BE2C (cell line): ENCODE results near the gene PRM3.
A peak's percentile ranks its signal among the peaks of the same experiment; 100 is the strongest.

ENCODE experiments used
- DNase-seq: peaks from one replicate; pipeline ENCODE4 v3.0.0-alpha.2; 2020
- H3K27me3 ChIP-seq: fragments of 250-450 bp; sonication (Bioruptor Pico); 2 replicates; pipeline ENCODE4 v1.5.1; 2020; ENCODE audit warnings: mild to moderate bottlenecking
- H3K36me3 ChIP-seq: fragments of 250-450 bp; sonication (Bioruptor Pico); 2 replicates; pipeline ENCODE4 v1.5.1; 2020; ENCODE audit warnings: mild to moderate bottlenecking
- H3K4me1 ChIP-seq: fragments of 250-450 bp; sonication (Bioruptor Pico); 2 replicates; pipeline ENCODE4 v1.5.1; 2020
- H3K4me3 ChIP-seq: 2 replicates; pipeline ENCODE4 v1.5.1; 2011; ENCODE audit warnings: low read depth, low read length
- H3K9me3 ChIP-seq: fragments of 250-450 bp; sonication (Bioruptor Pico); 2 replicates; pipeline ENCODE4 v1.5.1; 2020
- TF ChIP-seq, protein P1 (sequence below): IDR thresholded peaks from 2 replicates; pipeline ENCODE4 v1.5.1; 2012; ENCODE audit warnings: mild to moderate bottlenecking, low read depth, low read length

Gene PRM3

GRCh38 chr16:11310997-11311561, 37.6 kb upstream of the PRM3 start:
- H3K4me3 ChIP-seq: no peak overlapping the region
- H3K36me3 ChIP-seq: no peaks in the 10 kb centered on the region
- DNase-seq: no peak
- H3K27me3 ChIP-seq: no peaks in the 10 kb centered on the region
- no peaks in the 10 kb centered on the region for H3K4me1 ChIP-seq
- no peaks in the 10 kb centered on the region; the same call in 1 of the 2 replicates for H3K9me3 ChIP-seq
- TF ChIP-seq, protein P1, sequence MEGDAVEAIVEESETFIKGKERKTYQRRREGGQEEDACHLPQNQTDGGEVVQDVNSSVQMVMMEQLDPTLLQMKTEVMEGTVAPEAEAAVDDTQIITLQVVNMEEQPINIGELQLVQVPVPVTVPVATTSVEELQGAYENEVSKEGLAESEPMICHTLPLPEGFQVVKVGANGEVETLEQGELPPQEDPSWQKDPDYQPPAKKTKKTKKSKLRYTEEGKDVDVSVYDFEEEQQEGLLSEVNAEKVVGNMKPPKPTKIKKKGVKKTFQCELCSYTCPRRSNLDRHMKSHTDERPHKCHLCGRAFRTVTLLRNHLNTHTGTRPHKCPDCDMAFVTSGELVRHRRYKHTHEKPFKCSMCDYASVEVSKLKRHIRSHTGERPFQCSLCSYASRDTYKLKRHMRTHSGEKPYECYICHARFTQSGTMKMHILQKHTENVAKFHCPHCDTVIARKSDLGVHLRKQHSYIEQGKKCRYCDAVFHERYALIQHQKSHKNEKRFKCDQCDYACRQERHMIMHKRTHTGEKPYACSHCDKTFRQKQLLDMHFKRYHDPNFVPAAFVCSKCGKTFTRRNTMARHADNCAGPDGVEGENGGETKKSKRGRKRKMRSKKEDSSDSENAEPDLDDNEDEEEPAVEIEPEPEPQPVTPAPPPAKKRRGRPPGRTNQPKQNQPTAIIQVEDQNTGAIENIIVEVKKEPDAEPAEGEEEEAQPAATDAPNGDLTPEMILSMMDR: no peak

DNA sequence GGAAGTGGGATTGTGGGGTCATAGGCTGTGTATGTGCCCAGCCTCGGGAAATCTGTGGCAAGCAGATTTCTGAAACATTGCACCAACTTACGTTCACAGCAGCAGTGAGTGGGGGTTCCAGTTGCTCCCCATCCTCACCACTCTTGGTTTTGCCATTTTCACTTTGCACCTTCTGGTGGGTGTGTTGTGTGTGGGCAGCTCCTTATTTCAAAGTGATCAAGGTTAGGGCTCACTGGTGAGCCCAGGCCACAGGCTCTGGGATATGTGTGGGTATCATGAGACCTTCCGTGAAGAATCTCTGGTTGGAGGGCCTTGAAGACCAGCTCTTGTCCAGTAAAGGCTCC, 37.2 kb upstream of the PRM3 start:
- DNase-seq: no peak
- Histone ChIP-seq H3K9me3 (no peaks in the 10 kb centered on the region; the same call in 1 of the 2 replicates), H3K4me1 (no peaks in the 10 kb centered on the region), H3K4me3 (no peak overlapping the region), H3K36me3 (no peaks in the 10 kb centered on the region), H3K27me3 (no peaks in the 10 kb centered on the region)
- TF ChIP-seq, protein P1: no peak

GRCh38 chr16:11309895-11310633, 36.6 kb upstream of the PRM3 start:
- peak; percentile 65 for DNase-seq
- Histone ChIP-seq H3K36me3 (no peaks in the 10 kb centered on the region), H3K4me3 (no peak overlapping the region), H3K9me3 (no peaks in the 10 kb centered on the region; the same call in 1 of the 2 replicates), H3K4me1 (no peaks in the 10 kb centered on the region), H3K27me3 (no peaks in the 10 kb centered on the region)
- TF ChIP-seq, protein P1: no peak

- peak; percentile 55 for DNase-seq
- Histone ChIP-seq H3K27me3 (no peaks in the 10 kb centered on the region), H3K4me3 (no peak overlapping the region), H3K9me3 (no peaks in the 10 kb centered on the region; the same call in 1 of the 2 replicates), H3K4me1 (0 out of 2 replicates have a peak, but pooled peaks cover 1% of the 10 kb centered on the region), H3K36me3 (no peaks in the 10 kb centered on the region)
- TF ChIP-seq, protein P1: no peak
These were observed 35.3 kb upstream of the PRM3 start for GRCh38 chr16:11308493-11309283.

DNA sequence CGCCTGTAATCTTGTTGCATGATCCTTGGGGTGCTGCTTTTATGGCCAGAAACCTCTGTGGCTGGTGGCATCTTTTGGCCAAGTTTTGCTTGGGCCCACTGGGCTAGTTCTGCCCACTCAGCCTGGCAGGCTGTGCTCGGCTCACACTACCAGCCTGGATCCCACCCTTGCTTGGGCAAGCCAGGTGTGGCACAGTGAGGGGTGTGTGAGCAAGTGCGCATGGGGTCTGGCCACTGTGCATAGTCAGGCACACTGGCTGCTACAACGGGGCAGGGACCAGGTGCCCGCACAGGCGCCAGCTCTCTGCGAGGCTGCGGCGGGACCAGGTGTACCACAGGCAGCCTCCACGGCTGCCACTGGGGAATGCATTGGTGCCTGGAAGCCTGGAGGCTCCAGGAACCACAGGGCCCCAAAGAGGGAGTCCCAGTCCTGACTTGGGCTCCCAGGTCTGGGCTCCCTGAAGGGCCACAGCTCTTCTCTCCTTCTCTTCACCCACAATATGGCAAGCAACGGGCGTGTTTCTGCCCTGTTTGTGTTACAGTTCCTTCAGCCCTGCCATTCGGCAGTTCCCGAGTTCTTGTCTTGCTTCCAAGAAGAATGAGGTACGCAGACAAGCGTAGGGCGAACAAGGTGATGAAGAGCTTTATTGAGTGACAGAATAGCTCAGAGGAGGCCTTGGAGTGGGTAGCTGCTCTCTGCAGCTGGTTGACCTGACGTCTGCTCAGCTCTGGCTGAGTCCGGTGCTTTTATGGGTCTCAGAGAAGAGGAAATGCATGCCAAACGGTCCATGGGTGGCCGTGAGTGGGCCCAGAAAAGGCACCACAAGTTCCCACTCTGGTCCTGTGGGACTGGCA, 34.4 kb upstream of the PRM3 start:
- peaks cover 7% of the 10 kb centered on the region for H3K4me1 ChIP-seq

More for the DNA sequence above, 34.4 kb upstream of the PRM3 start:
- Histone ChIP-seq H3K36me3 (no peaks in the 10 kb centered on the region), H3K9me3 (no peaks in the 10 kb centered on the region; the same call in 1 of the 2 replicates), H3K27me3 (no peaks in the 10 kb centered on the region), H3K4me3 (no peak overlapping the region)
- no peak for DNase-seq
- TF ChIP-seq, protein P1: no peak
